WTC11 (cell line): ENCODE data around the gene MNX1. TPM values are rescaled to one million over a fixed set of nuclear protein-coding genes. Genes with fewer than 3 reads are reported as not detected.

Experiments
- ATAC-seq: fragments of 200-7000 bp; cut with Tn5 transposase; 2 replicates; pipeline ENCODE4 v1.10.0; 2021; ENCODE audit warnings: mild to moderate bottlenecking, moderate library complexity
- Bru-seq: library from RNA; stranded (reverse); fragments of 400-500 nt; gene quantifications from one replicate; lab custom pipeline; 2021; lab: Mats Ljungman, UMichigan
- CTCF ChIA-PET: fragments of 300-600 bp; sonication (Branson Sonifier 250); formaldehyde crosslinking; loops from one replicate; lab custom pipeline; 2021; ENCODE audit warnings: antibody characterized with exemption; lab: Charles Lee
- POLR2A ChIA-PET: fragments of 350-600 bp; sonication (Branson Sonifier 250); formaldehyde crosslinking; loops from one replicate; lab custom pipeline; 2021; ENCODE audit warnings: antibody characterized with exemption; lab: Charles Lee
- DNase-seq: peaks from one replicate; pipeline ENCODE4 v3.0.0; 2021; ENCODE audit warnings: low spot score
- H3K27ac Mint-ChIP-seq: 2 replicates; pipeline ENCODE4 v1.8.0; 2021; ENCODE audit warnings: mixed read lengths
- H3K27me3 Mint-ChIP-seq: 2 replicates; pipeline ENCODE4 v1.8.0; 2021; ENCODE audit warnings: low read depth, mild to moderate bottlenecking, moderate library complexity, mixed read lengths
- H3K36me3 Mint-ChIP-seq: 2 replicates; pipeline ENCODE4 v1.8.0; 2021; ENCODE audit warnings: mixed read lengths
- H3K4me1 Mint-ChIP-seq: 2 replicates; pipeline ENCODE4 v1.8.0; 2022; ENCODE audit warnings: mixed read lengths
- H3K4me3 Mint-ChIP-seq: 2 replicates; pipeline ENCODE4 v1.8.0; 2021; ENCODE audit warnings: mild to moderate bottlenecking, moderate library complexity, mixed read lengths
- H3K9me3 Mint-ChIP-seq: 2 replicates; pipeline ENCODE4 v1.8.0; 2021; ENCODE audit warnings: mixed read lengths
- ETV6 ChIP-seq: sonication (generic); formaldehyde crosslinking; IDR thresholded peaks from 2 replicates; pipeline ENCODE4 v1.8.1; 2022; ENCODE audit warnings: mild to moderate bottlenecking, missing genetic modification reagents
- FOXK1 ChIP-seq: sonication (generic); formaldehyde crosslinking; IDR thresholded peaks from 2 replicates; pipeline ENCODE4 v1.8.0; 2022; ENCODE audit warnings: mild to moderate bottlenecking, moderate library complexity, missing genetic modification reagents
- KAT7 ChIP-seq: sonication (generic); formaldehyde crosslinking; IDR thresholded peaks from 2 replicates; pipeline ENCODE4 v1.8.1; 2023; ENCODE audit warnings: missing genetic modification reagents, mild to moderate bottlenecking, borderline replicate concordance
- NFYB ChIP-seq: sonication (generic); formaldehyde crosslinking; conservative IDR thresholded peaks from 2 replicates; pipeline ENCODE4 v1.8.0; 2022; ENCODE audit warnings: low read depth, missing genetic modification reagents
- SMAD4 ChIP-seq: sonication (generic); formaldehyde crosslinking; IDR thresholded peaks from 2 replicates; pipeline ENCODE4 v1.8.0; 2022; ENCODE audit warnings: mild to moderate bottlenecking, missing genetic modification reagents
- SP1 ChIP-seq: sonication (generic); formaldehyde crosslinking; conservative IDR thresholded peaks from 2 replicates; pipeline ENCODE4 v1.8.1; 2022; ENCODE audit warnings: missing genetic modification reagents
- long read RNA-seq, 3 experiments: library from RNA in 1 of 3; library from capped mRNA in 1 of 3; library from polyadenylated mRNA in 1 of 3; unstranded in 2 of 3; stranded (forward) in 1 of 3; transcript quantifications; one replicate each; pipeline ENCODE4 v2.0.0, GENCODE V29; 2021
- total RNA-seq: library from RNA; stranded (reverse); gene quantifications from 3 replicates; pipeline ENCODE4 v1.2.3, GENCODE V29; 2021
- TF ChIP-seq, protein P1 (sequence below): sonication (generic); formaldehyde crosslinking; IDR thresholded peaks from 2 replicates; pipeline ENCODE4 v1.8.1; 2023; ENCODE audit warnings: mild to moderate bottlenecking, missing genetic modification reagents
- TF ChIP-seq, protein P2 (sequence below): fragments of 250-450 bp; sonication (Bioruptor Pico); IDR thresholded peaks from 2 replicates; pipeline ENCODE4 v1.9.0; 2021; ENCODE audit warnings: mild to moderate bottlenecking, borderline replicate concordance
- TF ChIP-seq, protein P3 (sequence below): sonication (generic); formaldehyde crosslinking; IDR thresholded peaks from 2 replicates; pipeline ENCODE4 v1.8.1; 2023; ENCODE audit warnings: mild to moderate bottlenecking, missing genetic modification reagents, moderate library complexity
- TF ChIP-seq, protein P4 (sequence below): sonication (generic); formaldehyde crosslinking; IDR thresholded peaks from 2 replicates; pipeline ENCODE4 v1.8.1; 2022; ENCODE audit warnings: mild to moderate bottlenecking, moderate library complexity, missing genetic modification reagents
- TF ChIP-seq, protein P5 (sequence below): fragments of 250-450 bp; sonication (Bioruptor Pico); IDR thresholded peaks from 2 replicates; pipeline ENCODE4 v1.9.0; 2021; ENCODE audit warnings: mild to moderate bottlenecking
- TF ChIP-seq, protein P6 (sequence below): sonication (generic); formaldehyde crosslinking; IDR thresholded peaks from 2 replicates; pipeline ENCODE4 v1.8.1; 2023; ENCODE audit warnings: mild to moderate bottlenecking, moderate library complexity, missing genetic modification reagents
- TF ChIP-seq, protein P7 (sequence below): sonication (generic); formaldehyde crosslinking; IDR thresholded peaks from 2 replicates; pipeline ENCODE4 v1.8.0; 2022; ENCODE audit warnings: mild to moderate bottlenecking, missing genetic modification reagents
- TF ChIP-seq, protein P8 (sequence below): sonication (generic); formaldehyde crosslinking; IDR thresholded peaks from 2 replicates; pipeline ENCODE4 v1.8.0; 2023; ENCODE audit warnings: missing genetic modification reagents

MNX1 gene
- total RNA-seq (0.32 to 0.46 TPM (median 0.34 TPM) in 3 replicates), Bru-seq, nascent RNA (percentile 8 among the genes with signal in this experiment)
- long read RNA-seq, experiment 1 = 0 reads
- long read RNA-seq, experiment 2 = 0 reads
- long read RNA-seq, experiment 3 = 0 reads

DNA sequence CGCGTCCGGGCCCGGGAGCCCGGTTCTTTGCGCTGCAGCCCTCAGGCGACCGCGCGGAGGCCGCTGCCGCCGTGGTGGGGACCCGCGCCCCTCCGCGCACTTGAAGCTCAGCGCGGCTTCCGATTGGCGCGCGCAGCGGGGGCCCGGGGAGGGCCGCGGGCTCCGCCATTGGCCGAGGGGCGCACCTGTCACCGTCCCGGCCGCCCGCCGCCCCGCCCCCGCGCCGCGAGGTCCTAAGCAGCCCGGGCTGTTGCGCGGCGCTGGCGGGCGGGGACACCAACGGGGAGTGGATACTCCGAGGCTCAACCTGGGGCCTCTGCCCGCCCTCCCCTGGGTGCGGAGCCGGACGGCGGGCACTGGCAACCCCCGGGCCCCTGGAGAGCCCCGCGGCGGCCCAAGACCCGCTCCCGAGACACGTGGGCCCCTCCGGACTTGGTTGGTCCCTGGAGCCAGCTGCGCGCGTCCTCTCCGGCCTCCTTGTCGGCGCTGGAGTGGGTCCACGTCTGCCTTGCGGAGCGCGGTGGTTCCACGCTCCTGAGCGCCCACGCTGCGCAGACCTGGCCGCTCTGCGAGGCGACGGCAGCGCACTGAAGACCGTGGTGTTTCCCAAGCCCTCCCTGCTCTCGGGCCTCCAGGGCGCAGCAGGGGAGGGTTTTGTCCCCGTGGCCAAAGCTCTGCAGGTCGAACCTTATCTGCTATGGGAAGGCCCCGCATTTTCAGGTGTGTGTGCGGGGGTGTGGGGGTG lies at the start of gene MNX1:
MNX1 (minus strand) TSS at position 76 of the 745 bp plus-strand sequence. CDS start 313 bp downstream, outside the sequence.
- peak; percentile 89 for DNase-seq
- no peak within 1 kb of the TSS for H3K27ac Mint-ChIP-seq
- no peaks in the 10 kb centered on the region for H3K36me3 Mint-ChIP-seq
- peak within 1 kb of the TSS; percentile 64 for H3K4me3 Mint-ChIP-seq
- H3K9me3 Mint-ChIP-seq = no peaks in the 10 kb centered on the region
- CTCF ChIA-PET = interaction anchor here (0.6 to 1.3 kb wide), 4 partner anchors 8 to 464 kb away, joined by 3 to 4 read pairs (median 3); no protein-coding TSS in a partner anchor
- H3K27me3 Mint-ChIP-seq = peaks cover 90% of the 10 kb centered on the region
- H3K4me1 Mint-ChIP-seq = peaks cover 52% of the 10 kb centered on the region
- POLR2A ChIA-PET = interaction anchor here (0.5 kb wide), 1 partner anchor 132 kb away, joined by 4 read pairs; no protein-coding TSS in a partner anchor
- peak; percentile 13; the same call in 1 of the 2 replicates for TF ChIP-seq FOXK1 (CRISPR knock-in tag)
- TF ChIP-seq, protein P1, sequence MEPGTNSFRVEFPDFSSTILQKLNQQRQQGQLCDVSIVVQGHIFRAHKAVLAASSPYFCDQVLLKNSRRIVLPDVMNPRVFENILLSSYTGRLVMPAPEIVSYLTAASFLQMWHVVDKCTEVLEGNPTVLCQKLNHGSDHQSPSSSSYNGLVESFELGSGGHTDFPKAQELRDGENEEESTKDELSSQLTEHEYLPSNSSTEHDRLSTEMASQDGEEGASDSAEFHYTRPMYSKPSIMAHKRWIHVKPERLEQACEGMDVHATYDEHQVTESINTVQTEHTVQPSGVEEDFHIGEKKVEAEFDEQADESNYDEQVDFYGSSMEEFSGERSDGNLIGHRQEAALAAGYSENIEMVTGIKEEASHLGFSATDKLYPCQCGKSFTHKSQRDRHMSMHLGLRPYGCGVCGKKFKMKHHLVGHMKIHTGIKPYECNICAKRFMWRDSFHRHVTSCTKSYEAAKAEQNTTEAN (CRISPR knock-in tag) = no peak
- TF ChIP-seq, protein P2, sequence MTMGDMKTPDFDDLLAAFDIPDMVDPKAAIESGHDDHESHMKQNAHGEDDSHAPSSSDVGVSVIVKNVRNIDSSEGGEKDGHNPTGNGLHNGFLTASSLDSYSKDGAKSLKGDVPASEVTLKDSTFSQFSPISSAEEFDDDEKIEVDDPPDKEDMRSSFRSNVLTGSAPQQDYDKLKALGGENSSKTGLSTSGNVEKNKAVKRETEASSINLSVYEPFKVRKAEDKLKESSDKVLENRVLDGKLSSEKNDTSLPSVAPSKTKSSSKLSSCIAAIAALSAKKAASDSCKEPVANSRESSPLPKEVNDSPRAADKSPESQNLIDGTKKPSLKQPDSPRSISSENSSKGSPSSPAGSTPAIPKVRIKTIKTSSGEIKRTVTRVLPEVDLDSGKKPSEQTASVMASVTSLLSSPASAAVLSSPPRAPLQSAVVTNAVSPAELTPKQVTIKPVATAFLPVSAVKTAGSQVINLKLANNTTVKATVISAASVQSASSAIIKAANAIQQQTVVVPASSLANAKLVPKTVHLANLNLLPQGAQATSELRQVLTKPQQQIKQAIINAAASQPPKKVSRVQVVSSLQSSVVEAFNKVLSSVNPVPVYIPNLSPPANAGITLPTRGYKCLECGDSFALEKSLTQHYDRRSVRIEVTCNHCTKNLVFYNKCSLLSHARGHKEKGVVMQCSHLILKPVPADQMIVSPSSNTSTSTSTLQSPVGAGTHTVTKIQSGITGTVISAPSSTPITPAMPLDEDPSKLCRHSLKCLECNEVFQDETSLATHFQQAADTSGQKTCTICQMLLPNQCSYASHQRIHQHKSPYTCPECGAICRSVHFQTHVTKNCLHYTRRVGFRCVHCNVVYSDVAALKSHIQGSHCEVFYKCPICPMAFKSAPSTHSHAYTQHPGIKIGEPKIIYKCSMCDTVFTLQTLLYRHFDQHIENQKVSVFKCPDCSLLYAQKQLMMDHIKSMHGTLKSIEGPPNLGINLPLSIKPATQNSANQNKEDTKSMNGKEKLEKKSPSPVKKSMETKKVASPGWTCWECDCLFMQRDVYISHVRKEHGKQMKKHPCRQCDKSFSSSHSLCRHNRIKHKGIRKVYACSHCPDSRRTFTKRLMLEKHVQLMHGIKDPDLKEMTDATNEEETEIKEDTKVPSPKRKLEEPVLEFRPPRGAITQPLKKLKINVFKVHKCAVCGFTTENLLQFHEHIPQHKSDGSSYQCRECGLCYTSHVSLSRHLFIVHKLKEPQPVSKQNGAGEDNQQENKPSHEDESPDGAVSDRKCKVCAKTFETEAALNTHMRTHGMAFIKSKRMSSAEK (CRISPR knock-in tag) = no peak
- TF ChIP-seq, protein P3, sequence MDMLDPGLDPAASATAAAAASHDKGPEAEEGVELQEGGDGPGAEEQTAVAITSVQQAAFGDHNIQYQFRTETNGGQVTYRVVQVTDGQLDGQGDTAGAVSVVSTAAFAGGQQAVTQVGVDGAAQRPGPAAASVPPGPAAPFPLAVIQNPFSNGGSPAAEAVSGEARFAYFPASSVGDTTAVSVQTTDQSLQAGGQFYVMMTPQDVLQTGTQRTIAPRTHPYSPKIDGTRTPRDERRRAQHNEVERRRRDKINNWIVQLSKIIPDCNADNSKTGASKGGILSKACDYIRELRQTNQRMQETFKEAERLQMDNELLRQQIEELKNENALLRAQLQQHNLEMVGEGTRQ (CRISPR knock-in tag) = peak; percentile 49
- TF ChIP-seq, protein P4, sequence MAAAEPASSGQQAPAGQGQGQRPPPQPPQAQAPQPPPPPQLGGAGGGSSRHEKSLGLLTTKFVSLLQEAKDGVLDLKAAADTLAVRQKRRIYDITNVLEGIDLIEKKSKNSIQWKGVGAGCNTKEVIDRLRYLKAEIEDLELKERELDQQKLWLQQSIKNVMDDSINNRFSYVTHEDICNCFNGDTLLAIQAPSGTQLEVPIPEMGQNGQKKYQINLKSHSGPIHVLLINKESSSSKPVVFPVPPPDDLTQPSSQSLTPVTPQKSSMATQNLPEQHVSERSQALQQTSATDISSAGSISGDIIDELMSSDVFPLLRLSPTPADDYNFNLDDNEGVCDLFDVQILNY (CRISPR knock-in tag) = peak; percentile 30; the same call in 1 of the 2 replicates
- TF ChIP-seq NFYB = peak; percentile 78
- peak; percentile 86 for TF ChIP-seq SP1
- TF ChIP-seq, all 79 proteins: peak for 5
- ATAC-seq = peak; percentile 61

DNA sequence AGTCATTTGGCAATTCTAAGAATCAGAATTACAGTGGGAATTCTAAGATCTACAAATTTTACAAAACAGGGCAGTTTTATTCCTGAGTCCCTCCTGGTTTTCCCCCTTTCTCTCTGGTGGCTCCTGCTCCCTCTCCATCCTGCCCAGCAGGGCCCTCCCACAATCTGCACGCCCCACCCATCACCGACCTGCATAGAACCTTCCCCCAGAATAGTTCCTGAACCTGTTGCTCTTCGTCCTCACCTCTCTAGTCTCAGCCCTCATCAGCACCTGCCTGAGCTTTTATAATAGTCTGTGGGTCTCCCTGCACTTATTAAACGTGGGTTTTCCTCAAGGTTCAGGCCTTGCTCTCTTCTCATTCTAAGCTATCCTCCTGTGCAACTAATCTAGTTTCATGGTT lies 49.1 kb upstream of the MNX1 start:
- CTCF ChIA-PET = no interaction called here
- TF ChIP-seq KAT7 (CRISPR knock-in tag) (no peak), SMAD4 (CRISPR knock-in tag) (no peak), FOXK1 (CRISPR knock-in tag) (no peak), ETV6 (no peak)
- TF ChIP-seq, protein P5, sequence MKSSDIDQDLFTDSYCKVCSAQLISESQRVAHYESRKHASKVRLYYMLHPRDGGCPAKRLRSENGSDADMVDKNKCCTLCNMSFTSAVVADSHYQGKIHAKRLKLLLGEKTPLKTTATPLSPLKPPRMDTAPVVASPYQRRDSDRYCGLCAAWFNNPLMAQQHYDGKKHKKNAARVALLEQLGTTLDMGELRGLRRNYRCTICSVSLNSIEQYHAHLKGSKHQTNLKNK (CRISPR knock-in tag) = no peak
- TF ChIP-seq, protein P6, sequence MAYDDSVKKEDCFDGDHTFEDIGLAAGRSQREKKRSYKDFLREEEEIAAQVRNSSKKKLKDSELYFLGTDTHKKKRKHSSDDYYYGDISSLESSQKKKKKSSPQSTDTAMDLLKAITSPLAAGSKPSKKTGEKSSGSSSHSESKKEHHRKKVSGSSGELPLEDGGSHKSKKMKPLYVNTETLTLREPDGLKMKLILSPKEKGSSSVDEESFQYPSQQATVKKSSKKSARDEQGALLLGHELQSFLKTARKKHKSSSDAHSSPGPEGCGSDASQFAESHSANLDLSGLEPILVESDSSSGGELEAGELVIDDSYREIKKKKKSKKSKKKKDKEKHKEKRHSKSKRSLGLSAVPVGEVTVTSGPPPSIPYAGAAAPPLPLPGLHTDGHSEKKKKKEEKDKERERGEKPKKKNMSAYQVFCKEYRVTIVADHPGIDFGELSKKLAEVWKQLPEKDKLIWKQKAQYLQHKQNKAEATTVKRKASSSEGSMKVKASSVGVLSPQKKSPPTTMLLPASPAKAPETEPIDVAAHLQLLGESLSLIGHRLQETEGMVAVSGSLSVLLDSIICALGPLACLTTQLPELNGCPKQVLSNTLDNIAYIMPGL = no peak
- TF ChIP-seq, protein P7, sequence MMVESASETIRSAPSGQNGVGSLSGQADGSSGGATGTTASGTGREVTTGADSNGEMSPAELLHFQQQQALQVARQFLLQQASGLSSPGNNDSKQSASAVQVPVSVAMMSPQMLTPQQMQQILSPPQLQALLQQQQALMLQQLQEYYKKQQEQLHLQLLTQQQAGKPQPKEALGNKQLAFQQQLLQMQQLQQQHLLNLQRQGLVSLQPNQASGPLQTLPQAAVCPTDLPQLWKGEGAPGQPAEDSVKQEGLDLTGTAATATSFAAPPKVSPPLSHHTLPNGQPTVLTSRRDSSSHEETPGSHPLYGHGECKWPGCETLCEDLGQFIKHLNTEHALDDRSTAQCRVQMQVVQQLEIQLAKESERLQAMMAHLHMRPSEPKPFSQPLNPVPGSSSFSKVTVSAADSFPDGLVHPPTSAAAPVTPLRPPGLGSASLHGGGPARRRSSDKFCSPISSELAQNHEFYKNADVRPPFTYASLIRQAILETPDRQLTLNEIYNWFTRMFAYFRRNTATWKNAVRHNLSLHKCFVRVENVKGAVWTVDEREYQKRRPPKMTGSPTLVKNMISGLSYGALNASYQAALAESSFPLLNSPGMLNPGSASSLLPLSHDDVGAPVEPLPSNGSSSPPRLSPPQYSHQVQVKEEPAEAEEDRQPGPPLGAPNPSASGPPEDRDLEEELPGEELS (CRISPR knock-in tag) = no peak
- TF ChIP-seq, protein P8, sequence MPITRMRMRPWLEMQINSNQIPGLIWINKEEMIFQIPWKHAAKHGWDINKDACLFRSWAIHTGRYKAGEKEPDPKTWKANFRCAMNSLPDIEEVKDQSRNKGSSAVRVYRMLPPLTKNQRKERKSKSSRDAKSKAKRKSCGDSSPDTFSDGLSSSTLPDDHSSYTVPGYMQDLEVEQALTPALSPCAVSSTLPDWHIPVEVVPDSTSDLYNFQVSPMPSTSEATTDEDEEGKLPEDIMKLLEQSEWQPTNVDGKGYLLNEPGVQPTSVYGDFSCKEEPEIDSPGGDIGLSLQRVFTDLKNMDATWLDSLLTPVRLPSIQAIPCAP = no peak

More for the DNA sequence above, 49.1 kb upstream of the MNX1 start:
- Mint-ChIP-seq H3K36me3 (peaks cover 1% of the 10 kb centered on the region), H3K27me3 (peaks cover 8% of the 10 kb centered on the region), H3K27ac (no peak overlapping the region), H3K9me3 (peaks cover 29% of the 10 kb centered on the region), H3K4me3 (no peak overlapping the region), H3K4me1 (no peaks in the 10 kb centered on the region)
- DNase-seq = no peak
- POLR2A ChIA-PET = no interaction called here
- no peak for ATAC-seq
